HepG2 (cell line): ENCODE data around the gene AMIGO1.

ENCODE experiments used
- EP300 ChIP-seq, 3 experiments: sonication (generic) in 1 of 3; formaldehyde crosslinking in 1 of 3; IDR thresholded peaks; 2 replicates each; pipeline versions ENCODE4 v1.5.1 to v1.6.1; 2011 to 2020; ENCODE audit warnings: low read depth in 2 of 3, low read length in 2 of 3, borderline replicate concordance in 1 of 3, improper control_type of control experiment in 1 of 3, mild to moderate bottlenecking in 1 of 3, missing genetic modification reagents in 1 of 3, moderate library complexity in 1 of 3
- IKZF4 ChIP-seq: sonication (generic); formaldehyde crosslinking; IDR thresholded peaks from 2 replicates; pipeline ENCODE4 v1.5.1; 2020; ENCODE audit warnings: borderline replicate concordance, mild to moderate bottlenecking, low read depth, missing genetic modification reagents; ENCODE audit errors: not compliant biosample characterization
- JUNB ChIP-seq: sonication (generic); formaldehyde crosslinking; IDR thresholded peaks from 2 replicates; pipeline ENCODE4 v1.8.0; 2022; ENCODE audit warnings: missing genetic modification reagents, mild to moderate bottlenecking, borderline replicate concordance
- POLR2A ChIP-seq, 2 experiments: IDR thresholded peaks; 2 replicates each; pipeline ENCODE4 v1.6.1; 2011; ENCODE audit warnings: low read depth in 2 of 2, low read length in 2 of 2, mild to moderate bottlenecking in 1 of 2, moderate library complexity in 1 of 2; ENCODE audit not compliant: insufficient read depth in 1 of 2
- RBFOX2 ChIP-seq: fragments of 200-400 bp; formaldehyde crosslinking; IDR thresholded peaks from 2 replicates; pipeline ENCODE4 v1.6.1; 2017; ENCODE audit warnings: low read depth, mild to moderate bottlenecking, low read length
- ZBTB7A ChIP-seq: sonication (generic); formaldehyde crosslinking; IDR thresholded peaks from 2 replicates; pipeline ENCODE4 v1.8.0; 2022; ENCODE audit warnings: mild to moderate bottlenecking, missing genetic modification reagents
- TF ChIP-seq, protein P1 (sequence below): sonication (generic); formaldehyde crosslinking; IDR thresholded peaks from 2 replicates; pipeline ENCODE4 v1.4.0; 2020; ENCODE audit warnings: missing genetic modification reagents
- TF ChIP-seq, protein P2 (sequence below): sonication (generic); formaldehyde crosslinking; IDR thresholded peaks from 2 replicates; pipeline ENCODE4 v1.5.1; 2020; ENCODE audit warnings: mild to moderate bottlenecking, missing genetic modification reagents, borderline replicate concordance
- TF ChIP-seq, protein P3 (sequence below): IDR thresholded peaks from 2 replicates; pipeline ENCODE4 v1.6.1; 2016; ENCODE audit warnings: low read depth
- TF ChIP-seq, protein P4 (sequence below): sonication (generic); formaldehyde crosslinking; IDR thresholded peaks from 2 replicates; pipeline ENCODE4 v1.5.0; 2020; ENCODE audit warnings: mild to moderate bottlenecking, missing genetic modification reagents, moderate library complexity

DNA sequence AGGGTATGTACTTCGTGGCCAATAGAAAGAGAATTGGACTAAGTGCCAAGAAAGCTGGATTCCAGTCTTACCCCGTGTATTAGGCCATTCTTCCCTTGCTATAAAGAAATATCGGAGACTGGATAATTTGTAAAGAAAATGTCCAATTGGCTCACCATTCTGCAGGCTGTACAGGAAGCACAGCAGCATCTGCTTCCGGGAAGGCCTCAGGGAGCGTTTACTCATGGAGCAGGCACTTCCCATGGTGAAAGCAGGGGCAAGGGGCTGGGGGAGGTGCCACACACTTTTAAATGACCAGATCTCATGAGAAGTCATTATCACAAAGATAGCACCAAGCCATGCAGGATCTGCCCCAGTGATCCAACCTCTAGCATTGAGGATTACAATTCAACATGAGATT, 7.8 kb upstream of the AMIGO1 start:
- TF ChIP-seq, protein P1, sequence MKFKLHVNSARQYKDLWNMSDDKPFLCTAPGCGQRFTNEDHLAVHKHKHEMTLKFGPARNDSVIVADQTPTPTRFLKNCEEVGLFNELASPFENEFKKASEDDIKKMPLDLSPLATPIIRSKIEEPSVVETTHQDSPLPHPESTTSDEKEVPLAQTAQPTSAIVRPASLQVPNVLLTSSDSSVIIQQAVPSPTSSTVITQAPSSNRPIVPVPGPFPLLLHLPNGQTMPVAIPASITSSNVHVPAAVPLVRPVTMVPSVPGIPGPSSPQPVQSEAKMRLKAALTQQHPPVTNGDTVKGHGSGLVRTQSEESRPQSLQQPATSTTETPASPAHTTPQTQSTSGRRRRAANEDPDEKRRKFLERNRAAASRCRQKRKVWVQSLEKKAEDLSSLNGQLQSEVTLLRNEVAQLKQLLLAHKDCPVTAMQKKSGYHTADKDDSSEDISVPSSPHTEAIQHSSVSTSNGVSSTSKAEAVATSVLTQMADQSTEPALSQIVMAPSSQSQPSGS (CRISPR knock-in tag) = no peak
- TF ChIP-seq ZBTB7A (CRISPR knock-in tag) (no peak), EP300 (IDR thresholded peaks at IDR 0.05; ENCODE audit: low read depth in 2 of 2, low read length in 2 of 2) (no peak), EP300 (CRISPR knock-in tag; IDR thresholded peaks at IDR 0.05; ENCODE audit: borderline replicate concordance) (no peak), RBFOX2 (no peak), POLR2A (IDR thresholded peaks at IDR 0.05; ENCODE audit: insufficient read depth in 1 of 2, low read depth in 2 of 2, low read length in 2 of 2) (no peak), IKZF4 (CRISPR knock-in tag) (no peak), JUNB (no peak)
- TF ChIP-seq, protein P2, sequence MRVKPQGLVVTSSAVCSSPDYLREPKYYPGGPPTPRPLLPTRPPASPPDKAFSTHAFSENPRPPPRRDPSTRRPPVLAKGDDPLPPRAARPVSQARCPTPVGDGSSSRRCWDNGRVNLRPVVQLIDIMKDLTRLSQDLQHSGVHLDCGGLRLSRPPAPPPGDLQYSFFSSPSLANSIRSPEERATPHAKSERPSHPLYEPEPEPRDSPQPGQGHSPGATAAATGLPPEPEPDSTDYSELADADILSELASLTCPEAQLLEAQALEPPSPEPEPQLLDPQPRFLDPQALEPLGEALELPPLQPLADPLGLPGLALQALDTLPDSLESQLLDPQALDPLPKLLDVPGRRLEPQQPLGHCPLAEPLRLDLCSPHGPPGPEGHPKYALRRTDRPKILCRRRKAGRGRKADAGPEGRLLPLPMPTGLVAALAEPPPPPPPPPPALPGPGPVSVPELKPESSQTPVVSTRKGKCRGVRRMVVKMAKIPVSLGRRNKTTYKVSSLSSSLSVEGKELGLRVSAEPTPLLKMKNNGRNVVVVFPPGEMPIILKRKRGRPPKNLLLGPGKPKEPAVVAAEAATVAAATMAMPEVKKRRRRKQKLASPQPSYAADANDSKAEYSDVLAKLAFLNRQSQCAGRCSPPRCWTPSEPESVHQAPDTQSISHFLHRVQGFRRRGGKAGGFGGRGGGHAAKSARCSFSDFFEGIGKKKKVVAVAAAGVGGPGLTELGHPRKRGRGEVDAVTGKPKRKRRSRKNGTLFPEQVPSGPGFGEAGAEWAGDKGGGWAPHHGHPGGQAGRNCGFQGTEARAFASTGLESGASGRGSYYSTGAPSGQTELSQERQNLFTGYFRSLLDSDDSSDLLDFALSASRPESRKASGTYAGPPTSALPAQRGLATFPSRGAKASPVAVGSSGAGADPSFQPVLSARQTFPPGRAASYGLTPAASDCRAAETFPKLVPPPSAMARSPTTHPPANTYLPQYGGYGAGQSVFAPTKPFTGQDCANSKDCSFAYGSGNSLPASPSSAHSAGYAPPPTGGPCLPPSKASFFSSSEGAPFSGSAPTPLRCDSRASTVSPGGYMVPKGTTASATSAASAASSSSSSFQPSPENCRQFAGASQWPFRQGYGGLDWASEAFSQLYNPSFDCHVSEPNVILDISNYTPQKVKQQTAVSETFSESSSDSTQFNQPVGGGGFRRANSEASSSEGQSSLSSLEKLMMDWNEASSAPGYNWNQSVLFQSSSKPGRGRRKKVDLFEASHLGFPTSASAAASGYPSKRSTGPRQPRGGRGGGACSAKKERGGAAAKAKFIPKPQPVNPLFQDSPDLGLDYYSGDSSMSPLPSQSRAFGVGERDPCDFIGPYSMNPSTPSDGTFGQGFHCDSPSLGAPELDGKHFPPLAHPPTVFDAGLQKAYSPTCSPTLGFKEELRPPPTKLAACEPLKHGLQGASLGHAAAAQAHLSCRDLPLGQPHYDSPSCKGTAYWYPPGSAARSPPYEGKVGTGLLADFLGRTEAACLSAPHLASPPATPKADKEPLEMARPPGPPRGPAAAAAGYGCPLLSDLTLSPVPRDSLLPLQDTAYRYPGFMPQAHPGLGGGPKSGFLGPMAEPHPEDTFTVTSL (CRISPR knock-in tag) = no peak
- TF ChIP-seq, protein P3, sequence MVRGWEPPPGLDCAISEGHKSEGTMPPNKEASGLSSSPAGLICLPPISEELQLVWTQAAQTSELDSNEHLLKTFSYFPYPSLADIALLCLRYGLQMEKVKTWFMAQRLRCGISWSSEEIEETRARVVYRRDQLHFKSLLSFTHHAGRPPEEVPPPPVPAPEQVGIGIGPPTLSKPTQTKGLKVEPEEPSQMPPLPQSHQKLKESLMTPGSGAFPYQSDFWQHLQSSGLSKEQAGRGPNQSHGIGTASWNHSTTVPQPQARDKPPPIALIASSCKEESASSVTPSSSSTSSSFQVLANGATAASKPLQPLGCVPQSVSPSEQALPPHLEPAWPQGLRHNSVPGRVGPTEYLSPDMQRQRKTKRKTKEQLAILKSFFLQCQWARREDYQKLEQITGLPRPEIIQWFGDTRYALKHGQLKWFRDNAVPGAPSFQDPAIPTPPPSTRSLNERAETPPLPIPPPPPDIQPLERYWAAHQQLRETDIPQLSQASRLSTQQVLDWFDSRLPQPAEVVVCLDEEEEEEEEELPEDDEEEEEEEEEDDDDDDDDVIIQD (CRISPR knock-in tag) = no peak
- TF ChIP-seq, protein P4, sequence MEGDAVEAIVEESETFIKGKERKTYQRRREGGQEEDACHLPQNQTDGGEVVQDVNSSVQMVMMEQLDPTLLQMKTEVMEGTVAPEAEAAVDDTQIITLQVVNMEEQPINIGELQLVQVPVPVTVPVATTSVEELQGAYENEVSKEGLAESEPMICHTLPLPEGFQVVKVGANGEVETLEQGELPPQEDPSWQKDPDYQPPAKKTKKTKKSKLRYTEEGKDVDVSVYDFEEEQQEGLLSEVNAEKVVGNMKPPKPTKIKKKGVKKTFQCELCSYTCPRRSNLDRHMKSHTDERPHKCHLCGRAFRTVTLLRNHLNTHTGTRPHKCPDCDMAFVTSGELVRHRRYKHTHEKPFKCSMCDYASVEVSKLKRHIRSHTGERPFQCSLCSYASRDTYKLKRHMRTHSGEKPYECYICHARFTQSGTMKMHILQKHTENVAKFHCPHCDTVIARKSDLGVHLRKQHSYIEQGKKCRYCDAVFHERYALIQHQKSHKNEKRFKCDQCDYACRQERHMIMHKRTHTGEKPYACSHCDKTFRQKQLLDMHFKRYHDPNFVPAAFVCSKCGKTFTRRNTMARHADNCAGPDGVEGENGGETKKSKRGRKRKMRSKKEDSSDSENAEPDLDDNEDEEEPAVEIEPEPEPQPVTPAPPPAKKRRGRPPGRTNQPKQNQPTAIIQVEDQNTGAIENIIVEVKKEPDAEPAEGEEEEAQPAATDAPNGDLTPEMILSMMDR (CRISPR knock-in tag) = no peak
